Measurements from ENCODE around the gene POLA1. TPM values are rescaled to one million over a fixed set of nuclear protein-coding genes. Genes with fewer than 3 reads are reported as not detected.
"Not testable (repeated sequence)": the region's sequence is repeated elsewhere in the genome, so short reads cannot be mapped to it uniquely, and the experiment has no call there.

The POLA1 gene
- total RNA-seq, 1 donor from 2014 or later = 24.6 TPM

GRCh38 chrX:24789047-24789446 lies 95.3 kb downstream of the POLA1 start:
- TF ChIP-seq CTCF (conservative IDR thresholded peaks at IDR 0.05; ENCODE audit: low read depth, low read length) = no peak
- H3K4me3 ChIP-seq (ENCODE audit: low read depth, low read length) = no peak overlapping the region
- DNase-seq (ENCODE audit: low read depth) = no peak

GRCh38 chrX:24790166-24790565 lies 96.4 kb downstream of the POLA1 start:
- TF ChIP-seq CTCF (conservative IDR thresholded peaks at IDR 0.05; ENCODE audit: low read depth, low read length) = no peak
- H3K4me3 ChIP-seq (ENCODE audit: low read depth, low read length) = no peak overlapping the region
- DNase-seq (ENCODE audit: low read depth) = no peak

GRCh38 chrX:24796204-24796603 lies 102.5 kb downstream of the POLA1 start:
- no peak for TF ChIP-seq CTCF (conservative IDR thresholded peaks at IDR 0.05; ENCODE audit: low read depth, low read length)
- no peak overlapping the region for H3K4me3 ChIP-seq (ENCODE audit: low read depth, low read length)
- no peak for DNase-seq (ENCODE audit: low read depth)

GRCh38 chrX:24799078-24799477 lies 105.4 kb downstream of the POLA1 start:
- DNase-seq (ENCODE audit: low read depth) = no peak
- H3K4me3 ChIP-seq (ENCODE audit: low read depth, low read length) = no peak overlapping the region
- TF ChIP-seq CTCF (conservative IDR thresholded peaks at IDR 0.05; ENCODE audit: low read depth, low read length) = no peak

GRCh38 chrX:24799565-24799964 lies 105.8 kb downstream of the POLA1 start:
- no peak for DNase-seq (ENCODE audit: low read depth)

GRCh38 chrX:24805201-24805600 lies 111.5 kb downstream of the POLA1 start:
- no peak for DNase-seq (ENCODE audit: low read depth)
- no peak overlapping the region for H3K4me3 ChIP-seq (ENCODE audit: low read depth, low read length)
- no peak for TF ChIP-seq CTCF (conservative IDR thresholded peaks at IDR 0.05; ENCODE audit: low read depth, low read length)

More at GRCh38 chrX:24799565-24799964, 105.8 kb downstream of the POLA1 start:
- TF ChIP-seq CTCF (conservative IDR thresholded peaks at IDR 0.05; ENCODE audit: low read depth, low read length) = no peak
- no peak overlapping the region for H3K4me3 ChIP-seq (ENCODE audit: low read depth, low read length)

GRCh38 chrX:24819807-24820206 lies 126.1 kb downstream of the POLA1 start:
- not testable (repeated sequence) for H3K4me3 ChIP-seq (ENCODE audit: low read depth, low read length); DNase-seq (ENCODE audit: low read depth)

- TF ChIP-seq CTCF (conservative IDR thresholded peaks at IDR 0.05; ENCODE audit: low read depth, low read length) = no peak
- no peak overlapping the region for H3K4me3 ChIP-seq (ENCODE audit: low read depth, low read length)
- DNase-seq (ENCODE audit: low read depth) = no peak
Observed at GRCh38 chrX:24828147-24828546, 134.4 kb downstream of the POLA1 start.

Measured in epithelial cell of proximal tubule (primary cell).